CD4-positive, alpha-beta T cell treated with Interleukin-21 for 1 hour (primary cell): Measurements from ENCODE around the gene CBFA2T3.

ENCODE experiments used
- DNase-seq: peaks from one replicate; pipeline ENCODE4 v3.0.0-alpha.2; 2020

The CBFA2T3 gene

GRCh38 chr16:88974916-88975215, 2.1 kb downstream of the CBFA2T3 start:
- DNase-seq = no peak

DNA sequence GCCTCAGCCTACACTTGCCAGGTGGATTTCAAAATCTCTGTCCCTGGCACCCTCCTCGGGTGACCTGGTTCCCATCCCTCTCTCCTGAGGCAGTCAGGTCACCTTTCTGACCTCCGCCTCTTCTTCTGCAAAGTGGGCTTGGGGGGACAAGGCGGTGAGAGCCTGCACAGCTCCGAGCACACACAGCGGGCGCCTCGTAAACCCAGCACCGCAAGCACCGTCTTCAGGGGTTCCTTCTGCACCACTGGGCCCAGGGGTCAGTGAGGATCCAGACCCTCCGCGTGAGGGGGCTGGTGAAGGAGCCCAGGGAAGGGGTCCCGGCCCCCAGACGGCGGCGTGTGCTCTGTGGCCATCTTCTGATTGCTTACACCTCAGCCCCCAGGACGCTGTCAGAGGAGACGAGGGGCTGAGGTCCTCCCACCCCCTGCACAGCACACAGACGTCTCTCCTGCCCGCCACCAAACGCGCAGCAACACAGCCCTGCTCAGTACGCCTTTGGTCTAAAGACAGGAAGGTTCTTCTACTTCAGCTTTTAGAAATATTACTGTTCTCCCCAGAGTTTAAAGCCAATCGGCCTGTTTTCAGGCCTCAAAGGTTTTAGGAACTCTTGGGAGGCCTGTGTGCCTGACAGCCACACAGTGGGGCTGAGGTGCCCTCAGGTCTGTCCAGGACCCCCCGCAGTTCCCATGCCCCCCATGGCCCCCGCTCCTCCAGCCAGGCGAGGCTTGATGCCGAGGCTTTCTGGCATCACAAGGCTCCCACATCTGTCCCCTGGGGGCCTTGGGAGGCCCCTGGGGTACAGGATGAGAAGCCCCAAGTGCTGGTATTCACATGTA, 2.7 kb downstream of the CBFA2T3 start:
- DNase-seq = no peak

- DNase-seq = no peak
Measured at GRCh38 chr16:88973415-88974050, 3.5 kb downstream of the CBFA2T3 start.

DNA sequence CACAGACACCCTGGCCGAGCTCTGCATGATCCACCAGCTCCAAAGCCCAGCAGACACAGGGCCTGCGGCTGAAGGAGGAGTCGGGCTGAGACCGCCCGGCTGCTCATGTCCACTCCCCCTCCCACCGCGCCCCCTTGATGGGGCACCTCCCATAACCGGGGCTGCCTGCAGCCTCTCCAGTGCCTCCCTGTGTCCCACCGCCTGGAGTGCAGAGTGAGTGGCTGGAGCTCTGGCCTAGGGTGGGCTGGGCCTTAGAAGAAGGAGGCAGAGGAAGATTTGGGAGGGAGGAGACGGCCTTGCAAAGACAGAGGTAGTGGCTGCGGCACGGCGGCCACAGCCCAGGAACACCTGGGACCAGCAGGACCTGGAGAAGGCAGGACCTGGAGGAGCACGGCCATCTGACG, 4.0 kb downstream of the CBFA2T3 start:
- no peak for DNase-seq

DNA sequence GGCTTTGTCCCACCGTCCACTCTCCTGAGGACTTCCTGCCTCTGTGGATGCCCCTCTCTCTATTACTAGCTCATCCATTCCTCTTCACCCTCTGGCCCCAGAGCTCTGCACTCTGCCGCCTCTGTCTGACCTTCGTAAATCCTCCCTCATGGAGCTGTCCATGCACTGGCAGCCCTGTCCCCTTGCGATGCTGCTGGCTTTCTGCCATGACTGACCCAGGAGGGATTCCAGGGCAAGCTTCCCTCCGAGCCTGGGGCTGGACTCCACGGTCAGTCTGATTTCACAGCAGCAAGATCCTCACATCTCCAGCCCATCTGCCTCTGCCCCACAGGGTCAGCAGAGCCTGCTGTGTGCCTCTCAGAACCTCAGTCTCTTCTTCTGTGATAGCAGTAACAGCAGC, 4.7 kb downstream of the CBFA2T3 start:
- DNase-seq = no peak

DNA sequence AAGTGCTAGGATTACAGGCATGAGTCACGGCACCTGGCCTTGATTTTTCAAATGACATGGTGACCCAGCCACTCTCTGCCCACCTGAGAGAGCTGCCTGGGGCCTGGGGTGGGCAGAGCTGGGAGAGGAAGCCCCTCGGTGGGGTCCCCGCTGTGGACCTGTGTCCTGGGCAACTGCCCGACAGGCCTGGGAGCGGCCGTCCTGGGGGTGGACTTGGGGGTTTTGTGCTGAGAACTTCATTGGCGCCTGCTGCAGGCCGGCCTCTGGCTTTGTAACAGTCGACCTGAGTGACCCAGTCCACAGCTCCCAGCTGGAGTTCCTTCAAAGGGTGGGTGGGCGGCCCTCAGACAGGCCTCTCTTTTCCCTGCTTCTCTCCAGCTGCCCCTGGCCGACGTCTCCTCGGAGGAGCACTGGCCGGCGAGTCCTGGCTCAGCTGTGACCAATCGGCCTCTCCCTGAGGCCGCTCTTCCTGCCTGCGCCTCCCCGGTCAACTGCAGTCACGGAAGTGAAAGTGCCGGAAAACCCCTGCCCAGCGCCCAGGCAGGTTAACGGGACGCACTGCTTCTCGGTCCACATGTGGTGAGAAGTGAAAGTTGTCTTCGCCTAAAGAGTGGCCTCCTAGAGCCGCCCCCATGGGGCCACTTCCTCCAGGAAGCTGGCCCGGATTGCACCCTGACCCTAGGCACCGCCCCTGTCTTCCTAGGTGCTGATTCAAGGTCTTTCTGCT, 5.5 kb downstream of the CBFA2T3 start:
- peak; percentile 28 for DNase-seq

- no peak for DNase-seq
Measured at GRCh38 chr16:88970539-88971065, 6.4 kb downstream of the CBFA2T3 start.

GRCh38 chr16:88970050-88970449, 7.0 kb downstream of the CBFA2T3 start:
- no peak for DNase-seq

DNA sequence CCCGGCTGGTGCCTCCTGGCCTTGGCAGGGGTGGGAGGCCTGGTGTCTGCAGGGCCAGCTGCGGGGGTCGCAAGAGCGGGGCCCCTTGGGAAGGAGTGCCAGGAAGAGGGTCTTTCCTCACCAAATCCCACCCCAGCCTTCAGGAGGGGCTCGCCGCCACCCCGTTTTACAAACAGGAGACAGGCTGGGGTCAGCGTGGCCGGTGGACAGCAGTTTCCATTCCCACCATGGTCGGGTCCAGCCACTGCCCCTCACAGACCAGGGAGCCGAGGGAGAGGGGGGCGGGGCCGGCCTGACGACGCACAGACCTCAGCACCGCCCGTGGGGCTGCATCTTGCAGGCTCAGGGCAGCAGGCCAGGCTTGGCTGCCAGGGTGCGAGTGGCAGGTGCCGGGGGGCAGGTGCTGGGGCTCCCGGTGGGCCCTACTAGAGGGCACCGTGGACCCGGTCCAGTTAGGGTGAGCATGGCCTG, 7.6 kb downstream of the CBFA2T3 start:
- no peak for DNase-seq

- DNase-seq = no peak
Measured at GRCh38 chr16:88968589-88969280, 8.3 kb downstream of the CBFA2T3 start.

- DNase-seq = peak; percentile 12
Measured at GRCh38 chr16:88967830-88968588, 9.0 kb downstream of the CBFA2T3 start.

DNA sequence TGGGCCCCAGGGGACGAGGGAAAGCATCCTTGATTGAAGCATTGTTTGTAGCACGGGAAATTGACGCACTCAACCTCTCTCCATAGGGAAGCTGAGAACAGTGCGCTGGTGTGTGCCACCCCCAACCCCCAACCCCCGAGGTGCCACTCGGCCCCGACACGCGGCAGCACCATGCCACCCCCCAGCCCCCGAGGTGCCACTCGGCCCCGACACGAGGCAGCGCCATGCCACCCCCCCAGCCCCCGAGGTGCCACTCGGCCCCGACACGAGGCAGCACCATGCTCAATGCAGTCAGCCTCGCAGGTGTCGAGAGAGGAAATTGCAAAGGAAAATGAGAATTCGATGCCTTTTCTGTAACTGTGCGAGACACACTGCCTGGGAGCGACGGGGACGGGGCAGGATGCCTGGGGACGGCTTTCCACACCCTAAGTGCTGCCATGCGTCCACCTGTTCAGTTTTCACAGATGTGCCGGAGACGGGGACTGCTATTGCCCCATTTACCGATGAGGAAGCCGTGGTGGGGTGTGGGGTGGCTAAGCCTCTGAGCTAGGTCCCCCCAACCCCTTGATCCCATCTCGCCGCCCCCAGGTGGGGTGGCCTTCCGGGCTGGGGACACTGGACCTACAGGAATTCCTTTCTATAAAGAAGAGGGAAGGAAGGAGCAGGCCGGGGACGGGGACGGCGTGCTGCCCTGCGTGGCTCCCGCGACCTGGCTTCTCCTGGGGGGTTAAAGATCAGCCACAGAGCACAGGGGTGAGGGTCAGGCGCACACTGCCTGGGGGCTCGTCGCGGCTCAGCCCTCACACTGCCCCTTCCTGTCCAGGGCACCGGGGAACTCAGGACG, 9.8 kb downstream of the CBFA2T3 start:
- no peak for DNase-seq

GRCh38 chr16:88965826-88966480, 11.1 kb downstream of the CBFA2T3 start:
- DNase-seq = no peak

GRCh38 chr16:88965411-88965810, 11.6 kb downstream of the CBFA2T3 start:
- no peak for DNase-seq

GRCh38 chr16:88964636-88965035, 12.4 kb downstream of the CBFA2T3 start:
- no peak for DNase-seq

DNA sequence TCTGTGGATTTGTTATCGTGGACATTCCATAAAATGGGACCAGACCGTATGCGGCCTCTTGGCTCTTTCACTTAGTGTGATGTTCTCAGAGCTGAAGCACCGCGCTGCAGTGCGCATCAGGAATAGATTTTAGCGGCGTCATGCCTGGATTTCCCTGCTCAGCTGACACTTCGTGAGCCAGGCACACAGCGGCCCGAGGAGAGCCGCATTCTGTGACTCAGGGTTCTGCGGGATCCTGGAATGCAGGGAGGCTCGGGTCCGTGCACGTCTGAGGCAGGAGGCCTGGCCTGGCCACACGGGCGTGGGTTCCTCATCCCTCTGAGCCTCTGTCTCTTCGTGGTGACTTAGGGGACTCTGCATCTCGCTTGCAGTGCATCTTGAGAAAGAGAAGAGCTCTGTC, 13.4 kb downstream of the CBFA2T3 start:
- no peak for DNase-seq

DNA sequence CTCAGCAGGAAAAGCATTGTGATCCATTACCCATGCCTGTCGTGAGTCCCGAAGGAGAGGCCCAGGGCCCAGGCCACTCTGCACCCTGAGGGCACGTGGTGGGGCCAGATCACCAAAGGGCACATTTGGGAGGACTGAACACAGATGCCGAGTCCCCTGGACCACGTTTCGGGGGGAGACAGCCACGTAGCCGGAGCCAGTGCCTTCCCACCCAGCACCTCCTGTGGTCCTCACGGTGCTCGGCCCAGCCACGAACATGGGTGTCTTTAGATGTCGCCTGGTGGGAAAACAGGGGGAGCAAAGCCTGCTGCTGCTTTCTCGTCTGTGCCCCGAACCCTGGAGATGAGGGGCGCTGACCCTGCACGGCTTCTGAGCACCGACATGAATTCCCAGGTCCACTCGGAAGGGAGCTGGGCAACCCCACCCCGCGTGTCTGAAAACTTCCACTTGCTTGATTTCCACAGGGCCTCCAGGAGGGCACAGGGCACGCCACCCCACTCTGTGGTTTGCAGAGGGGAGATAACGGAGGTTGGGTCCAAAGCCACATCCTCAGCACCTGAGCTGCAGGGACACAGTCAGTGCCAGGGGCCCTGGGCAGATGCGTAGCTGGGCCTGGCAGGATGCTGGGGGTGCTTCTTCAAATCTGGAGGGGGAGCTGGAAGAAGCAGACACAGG, 14.4 kb downstream of the CBFA2T3 start:
- DNase-seq = no peak

DNA sequence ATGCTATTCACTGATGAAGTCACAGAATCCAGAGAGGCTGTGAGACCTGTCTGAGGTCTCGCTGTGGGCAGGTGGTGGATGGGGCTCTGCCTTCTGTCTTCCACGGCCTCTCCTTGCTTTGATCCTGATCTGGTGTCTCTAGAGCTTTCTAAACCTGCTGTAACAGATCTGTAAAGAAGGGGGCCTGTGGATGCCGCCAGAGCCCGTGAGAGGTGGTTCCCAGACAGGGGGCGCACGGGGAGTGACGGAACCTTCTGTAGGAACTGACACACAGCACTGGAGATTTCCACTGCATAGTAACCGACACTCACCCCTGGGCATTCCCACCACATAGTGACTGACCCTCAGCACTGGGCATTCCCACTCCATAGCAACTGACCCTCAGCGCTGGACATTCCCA, 16.0 kb downstream of the CBFA2T3 start:
- no peak for DNase-seq

- DNase-seq = no peak
Measured at GRCh38 chr16:88960516-88960915, 16.5 kb downstream of the CBFA2T3 start.

DNA sequence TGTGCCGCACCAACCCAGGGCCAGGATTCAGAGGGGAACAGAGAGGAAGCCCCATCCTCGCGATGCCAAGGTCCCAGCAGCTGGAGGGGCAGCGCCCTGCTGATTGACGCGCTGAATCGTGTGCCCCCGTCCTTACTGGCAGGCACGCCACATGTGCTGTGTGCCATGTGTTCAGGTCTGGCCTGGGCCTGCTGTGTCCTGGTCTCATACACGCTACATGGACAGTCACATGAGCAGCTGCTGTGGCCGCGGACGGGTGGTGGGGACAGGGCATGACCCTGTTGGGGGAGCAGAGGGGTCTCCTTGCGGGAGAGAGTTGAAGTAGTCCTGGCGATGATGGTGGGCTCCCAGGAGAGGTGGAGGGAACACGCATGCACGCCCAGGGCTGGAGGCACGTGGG, 18.0 kb downstream of the CBFA2T3 start:
- no peak for DNase-seq
